Measurements from ENCODE around the gene PEAR1.

The PEAR1 gene

GRCh38 chr1:156859523-156860112 is 33.9 kb upstream of the PEAR1 start:
- no peak for DNase-seq (ENCODE audit: low spot score)

- DNase-seq (ENCODE audit: low spot score): peak; percentile 51
These were observed 33.3 kb upstream of the PEAR1 start for GRCh38 chr1:156860113-156860627.

GRCh38 chr1:156860628-156861423 is 32.7 kb upstream of the PEAR1 start, which contains the start of gene NTRK1:
TSS of gene NTRK1 (plus strand) at chr1:156860865. CDS start at chr1:156860935, 70 bp downstream.
- peak; percentile 34 for DNase-seq (ENCODE audit: low spot score)

GRCh38 chr1:156862584-156862983 is 30.9 kb upstream of the PEAR1 start:
- DNase-seq (ENCODE audit: low spot score): no peak

- peak; percentile 50 for DNase-seq (ENCODE audit: low spot score)
These were observed 30.4 kb upstream of the PEAR1 start for GRCh38 chr1:156862997-156863599.

GRCh38 chr1:156863631-156864030 is 29.9 kb upstream of the PEAR1 start:
- DNase-seq (ENCODE audit: low spot score): no peak

- no peak for DNase-seq (ENCODE audit: low spot score)
These were observed 28.7 kb upstream of the PEAR1 start for GRCh38 chr1:156864796-156865195.

GRCh38 chr1:156865258-156865657 is 28.3 kb upstream of the PEAR1 start:
- no peak for DNase-seq (ENCODE audit: low spot score)

GRCh38 chr1:156865865-156866248 is 27.7 kb upstream of the PEAR1 start:
- DNase-seq (ENCODE audit: low spot score): no peak

- DNase-seq (ENCODE audit: low spot score): no peak
These were observed 27.1 kb upstream of the PEAR1 start for GRCh38 chr1:156866249-156866909.

- DNase-seq (ENCODE audit: low spot score): no peak
These were observed 25.2 kb upstream of the PEAR1 start for GRCh38 chr1:156868341-156868740.

- DNase-seq (ENCODE audit: low spot score): no peak
These were observed 24.1 kb upstream of the PEAR1 start for GRCh38 chr1:156869455-156869854.

- DNase-seq (ENCODE audit: low spot score): no peak
These were observed 19.9 kb upstream of the PEAR1 start for GRCh38 chr1:156873659-156874058.

GRCh38 chr1:156874142-156874541 is 19.4 kb upstream of the PEAR1 start:
- DNase-seq (ENCODE audit: low spot score): no peak

- DNase-seq (ENCODE audit: low spot score): no peak
These were observed 18.8 kb upstream of the PEAR1 start for GRCh38 chr1:156874572-156875340.

- no peak for DNase-seq (ENCODE audit: low spot score)
These were observed 18.2 kb upstream of the PEAR1 start for GRCh38 chr1:156875341-156875615.

GRCh38 chr1:156876281-156876680 is 17.2 kb upstream of the PEAR1 start:
- no peak for DNase-seq (ENCODE audit: low spot score)

- no peak for DNase-seq (ENCODE audit: low spot score)
These were observed 15.9 kb upstream of the PEAR1 start for GRCh38 chr1:156877433-156878170.

- DNase-seq (ENCODE audit: low spot score): no peak
These were observed 13.6 kb upstream of the PEAR1 start for GRCh38 chr1:156879876-156880275.

- DNase-seq (ENCODE audit: low spot score): no peak
These were observed 13.0 kb upstream of the PEAR1 start for GRCh38 chr1:156880473-156880872.

GRCh38 chr1:156881101-156881500 is 12.4 kb upstream of the PEAR1 start:
- no peak for DNase-seq (ENCODE audit: low spot score)
